Right cardiac atrium (tissue), 5 donors: ENCODE data around the gene TRIM40. TPM values are rescaled to one million over a fixed set of nuclear protein-coding genes. Genes with fewer than 3 reads are reported as not detected.

Experiments
- ATAC-seq, 2 donors: fragments of 200-7000 bp; cut with Tn5 transposase; one replicate each; pipeline versions ENCODE4 v1.8.0 to v1.9.1; 2020; ENCODE audit warnings: moderate library complexity in 2 of 2, mild to moderate bottlenecking in 1 of 2
- DNase-seq, 3 donors: peaks; one replicate each; pipeline ENCODE4 v3.0.0-alpha.2; 2020
- H3K27ac ChIP-seq: one replicate; pipeline ENCODE4 v1.5.1; 2013; ENCODE audit warnings: mild to moderate bottlenecking, low read length, control low read depth, moderate library complexity
- H3K27me3 ChIP-seq: one replicate; pipeline ENCODE4 v1.6.1; 2013; ENCODE audit not compliant: control insufficient read depth, insufficient read depth
- H3K4me1 ChIP-seq: one replicate; pipeline ENCODE4 v1.6.1; 2013; ENCODE audit warnings: low read length; ENCODE audit not compliant: control insufficient read depth, insufficient read depth
- H3K4me3 ChIP-seq: one replicate; pipeline ENCODE4 v1.5.1; 2013; ENCODE audit warnings: low read length, control low read depth
- H3K9me3 ChIP-seq: one replicate; pipeline ENCODE4 v1.6.1; 2013; ENCODE audit warnings: low read length; ENCODE audit not compliant: control insufficient read depth
- WGBS: extraction: QIAGEN DNeasy Blood & Tissue Kit; methylation state at CpG from one replicate; pipeline ENCODE4 v1.1.7; 2013; 5-methylcytosine and 5-hydroxymethylcytosine counted together
- intact Hi-C, 4 donors: fragments of 100-400 bp; cut with DNase I; formaldehyde crosslinking; loops; one replicate each; pipeline versions ENCODE4 v1.11.0 to v1.14.0; 2022 to 2023
- polyA plus RNA-seq: library from polyadenylated mRNA; stranded (reverse); fragments of 200-250 nt; gene quantifications from one replicate; pipeline ENCODE4 v1.2.3, GENCODE V29; 2013
- total RNA-seq, 4 donors: library from RNA; stranded (reverse); fragmentation: NEBNext Ultra II Directional; extraction: Animal tissue kit (Norgen Biotek cat#: 25700); gene quantifications; one replicate each; pipeline ENCODE4 v1.2.1, GENCODE V29; 2021
- donor health status: healthy with polysubstance abuse.
- donor health status: DM: no; HTN: yes; CAD: no.
- donor health status: DM: no; HTN: no; CAD: no.
- donor health status: DM: no; HTN: yes; CAD: no; lungs with severe emphysema.
- donor health status: DM: yes; HTN: yes; CAD: no.

TRIM40 gene
- total and polyA plus RNA-seq, 5 donors = not detected

GRCh38 chr6:30168741-30169140, 32.8 kb downstream of the TRIM40 start:
- H3K4me3 ChIP-seq = no peak overlapping the region
- WGBS = 43% methylated on average over 1 of the region's 1 CpG
- intact Hi-C loops = no loop called here
- H3K9me3 ChIP-seq = no peaks in the 10 kb centered on the region
- H3K27me3 ChIP-seq = no peaks in the 10 kb centered on the region
- no peak overlapping the region for H3K27ac ChIP-seq
- ATAC-seq = no peak
- no peak for DNase-seq
- no peaks in the 10 kb centered on the region for H3K4me1 ChIP-seq

- ATAC-seq = peak; percentile 72 to 79
- no peak overlapping the region for H3K4me3 ChIP-seq
- no peaks in the 10 kb centered on the region for H3K4me1 ChIP-seq
- intact Hi-C loops = no loop called here
- no peak overlapping the region for H3K27ac ChIP-seq
- no peaks in the 10 kb centered on the region for H3K27me3 ChIP-seq
- no peaks in the 10 kb centered on the region for H3K9me3 ChIP-seq
- 25% methylated on average over 7 of the region's 7 CpGs for WGBS
- DNase-seq = no peak
These were observed 34.0 kb downstream of the TRIM40 start for GRCh38 chr6:30169658-30170614.

DNA sequence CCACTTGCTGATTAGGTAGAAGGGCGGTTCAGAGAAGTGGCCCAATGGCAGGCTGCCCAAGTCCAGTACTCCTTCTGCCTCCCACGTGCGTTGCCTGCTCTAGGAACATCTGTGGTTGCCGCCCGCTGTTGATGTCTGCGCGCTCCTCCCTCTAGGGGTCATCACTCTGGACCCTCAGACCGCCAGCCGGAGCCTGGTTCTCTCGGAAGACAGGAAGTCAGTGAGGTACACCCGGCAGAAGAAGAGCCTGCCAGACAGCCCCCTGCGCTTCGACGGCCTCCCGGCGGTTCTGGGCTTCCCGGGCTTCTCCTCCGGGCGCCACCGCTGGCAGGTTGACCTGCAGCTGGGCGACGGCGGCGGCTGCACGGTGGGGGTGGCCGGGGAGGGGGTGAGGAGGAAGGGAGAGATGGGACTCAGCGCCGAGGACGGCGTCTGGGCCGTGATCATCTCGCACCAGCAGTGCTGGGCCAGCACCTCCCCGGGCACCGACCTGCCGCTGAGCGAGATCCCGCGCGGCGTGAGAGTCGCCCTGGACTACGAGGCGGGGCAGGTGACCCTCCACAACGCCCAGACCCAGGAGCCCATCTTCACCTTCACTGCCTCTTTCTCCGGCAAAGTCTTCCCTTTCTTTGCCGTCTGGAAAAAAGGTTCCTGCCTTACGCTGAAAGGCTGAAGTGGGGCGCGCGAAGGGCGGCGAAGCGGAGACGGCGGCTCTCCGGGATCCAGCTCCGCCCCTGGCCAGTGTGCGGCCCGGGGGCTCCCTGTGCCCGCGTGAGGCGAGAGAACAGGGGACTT, 35.9 kb downstream of the TRIM40 start:
- Histone ChIP-seq H3K4me3 (no peak overlapping the region), H3K4me1 (no peaks in the 10 kb centered on the region), H3K9me3 (no peaks in the 10 kb centered on the region), H3K27me3 (no peaks in the 10 kb centered on the region), H3K27ac (no peak overlapping the region)
- 4% methylated on average over 62 of the region's 62 CpGs for WGBS
- intact Hi-C loops = no loop called here
- no peak for DNase-seq
- ATAC-seq = peak; percentile 41 to 56

DNA sequence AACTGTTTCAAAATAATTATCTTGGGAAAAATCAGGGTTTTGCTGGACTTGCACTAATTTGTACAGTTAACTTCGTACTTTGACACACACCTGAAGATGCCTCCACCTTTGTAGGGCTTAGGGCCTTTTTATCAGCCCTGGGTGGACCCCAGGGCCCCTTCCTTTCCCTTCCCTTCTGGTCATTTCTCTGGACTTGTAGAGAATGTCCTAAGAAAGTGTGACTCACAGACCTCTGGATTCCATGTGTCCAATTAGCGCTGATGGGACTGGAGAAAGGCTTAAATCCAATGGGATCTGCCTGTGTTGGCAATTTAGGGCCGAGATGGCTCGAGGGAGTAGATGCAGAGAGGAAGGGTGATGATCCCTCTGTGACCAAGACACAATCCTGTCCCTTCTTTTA, 36.7 kb downstream of the TRIM40 start:
- intact Hi-C loops = no loop called here
- no peaks in the 10 kb centered on the region for H3K4me1 ChIP-seq
- H3K4me3 ChIP-seq = no peak overlapping the region
- H3K27ac ChIP-seq = no peak overlapping the region
- WGBS = 86% methylated on average over 4 of the region's 4 CpGs
- no peaks in the 10 kb centered on the region for H3K27me3 ChIP-seq
- ATAC-seq = no peak
- H3K9me3 ChIP-seq = no peaks in the 10 kb centered on the region
- no peak for DNase-seq

- ATAC-seq (no peak), DNase-seq (no peak)
- WGBS = 82% methylated on average over 2 of the region's 2 CpGs
- Histone ChIP-seq H3K27ac (no peak overlapping the region), H3K4me1 (no peaks in the 10 kb centered on the region), H3K4me3 (no peak overlapping the region), H3K27me3 (no peaks in the 10 kb centered on the region), H3K9me3 (no peaks in the 10 kb centered on the region)
- intact Hi-C loops = no loop called here
These were observed 39.8 kb downstream of the TRIM40 start for GRCh38 chr6:30175765-30176164.

DNA sequence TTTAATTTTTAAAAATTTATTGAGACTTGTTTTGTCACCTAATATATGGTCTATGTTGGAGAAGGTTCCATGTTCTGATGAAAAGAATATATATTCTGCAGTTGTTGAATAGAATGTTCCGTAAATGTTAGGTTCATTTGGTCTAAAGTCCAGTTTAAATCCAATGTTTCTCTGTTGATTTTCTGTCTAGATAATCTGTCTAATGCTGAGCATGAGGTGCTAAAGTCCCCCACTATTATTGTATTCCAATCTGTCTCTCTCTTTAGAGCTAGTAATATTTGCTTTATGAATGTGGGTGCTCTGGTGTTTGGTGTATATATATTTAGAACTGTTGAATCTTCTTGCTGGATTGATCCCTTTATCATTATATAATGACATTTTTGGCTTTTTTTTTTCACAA, 42.9 kb downstream of the TRIM40 start:
- Histone ChIP-seq H3K27me3 (no peaks in the 10 kb centered on the region), H3K4me3 (no peak overlapping the region), H3K4me1 (no peaks in the 10 kb centered on the region), H3K27ac (no peak overlapping the region), H3K9me3 (no peaks in the 10 kb centered on the region)
- WGBS = 0% methylated on average over 1 of the region's 1 CpG
- DNase-seq (no peak), ATAC-seq (no peak)
- intact Hi-C loops = no loop called here

GRCh38 chr6:30180145-30180544, 44.2 kb downstream of the TRIM40 start:
- Histone ChIP-seq H3K27ac (no peak overlapping the region), H3K9me3 (no peaks in the 10 kb centered on the region), H3K4me1 (no peaks in the 10 kb centered on the region), H3K27me3 (no peaks in the 10 kb centered on the region), H3K4me3 (no peak overlapping the region)
- DNase-seq (no peak), ATAC-seq (no peak)
- WGBS = 95% methylated on average over 1 of the region's 1 CpG
- intact Hi-C loops = no loop called here

DNA sequence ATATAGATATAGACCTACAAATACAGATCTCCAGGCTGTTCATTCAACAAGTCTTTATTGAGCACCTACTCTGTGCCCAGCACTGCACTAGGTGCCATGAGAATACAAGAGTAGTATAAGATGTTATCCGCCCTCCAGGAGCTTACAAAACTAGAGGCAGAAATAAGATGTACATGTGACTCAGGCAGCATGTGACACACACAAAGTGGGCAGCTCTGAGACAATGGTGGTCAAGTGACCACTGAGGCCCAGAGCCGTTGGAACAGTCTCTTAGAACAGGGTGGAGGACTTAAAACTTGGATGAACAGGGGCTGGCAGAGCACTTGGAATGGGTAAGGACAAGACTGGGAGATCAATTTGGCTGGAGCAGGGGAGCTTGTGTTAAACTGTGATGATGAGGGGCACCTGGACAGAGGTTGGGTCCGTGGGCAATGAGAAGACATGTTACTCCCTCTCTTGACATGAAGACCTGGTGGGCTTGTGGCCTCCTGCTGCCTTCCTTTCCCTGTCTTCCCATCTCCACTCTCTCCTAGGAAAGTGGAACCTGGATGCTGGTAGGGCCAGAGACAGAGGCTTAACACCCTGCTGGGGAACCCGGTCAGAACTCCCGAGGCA, 48.6 kb downstream of the TRIM40 start:
- Histone ChIP-seq H3K9me3 (no peaks in the 10 kb centered on the region), H3K4me1 (no peaks in the 10 kb centered on the region), H3K27ac (no peak overlapping the region), H3K4me3 (no peak overlapping the region), H3K27me3 (no peaks in the 10 kb centered on the region)
- 73% methylated on average over 5 of the region's 5 CpGs for WGBS
- no peak for ATAC-seq
- intact Hi-C loops = no loop called here
- no peak for DNase-seq

DNA sequence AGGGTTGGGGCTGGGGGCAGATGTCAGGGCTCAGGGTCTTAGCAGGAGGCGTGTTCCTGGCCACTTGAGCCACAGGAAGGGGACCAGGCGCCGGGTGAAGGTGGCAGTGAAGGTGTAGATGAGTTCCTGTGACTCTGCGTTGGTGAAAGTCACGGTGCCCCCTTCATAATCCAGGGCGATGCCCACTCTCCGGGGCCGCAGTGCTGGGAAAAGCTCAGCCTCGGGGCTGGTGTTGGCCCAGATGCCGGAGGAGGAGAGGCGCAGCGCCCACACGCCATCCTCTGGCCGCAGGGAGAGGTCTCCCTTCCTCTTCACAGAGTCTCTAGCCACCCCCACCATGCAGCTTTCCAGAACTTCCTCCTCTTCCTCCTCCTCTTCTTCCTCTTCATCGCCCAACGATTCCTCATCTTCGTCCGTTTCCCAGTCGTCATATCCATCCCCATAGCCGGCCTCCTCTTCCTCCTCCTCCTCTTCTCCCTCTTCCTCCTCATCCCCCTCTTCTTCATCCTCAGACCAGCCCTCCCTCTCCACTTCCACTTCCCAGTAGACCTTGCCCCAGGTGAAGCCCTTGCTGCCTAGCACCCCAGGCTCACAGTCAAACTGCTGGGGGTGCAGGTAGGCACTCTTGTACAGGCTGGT, 50.0 kb downstream of the TRIM40 start:
- peak in 1 of 2 donors; percentile 27 for ATAC-seq
- no peak for DNase-seq
- H3K4me3 ChIP-seq = no peak overlapping the region
- 90% methylated on average over 20 of the region's 20 CpGs for WGBS
- no peak overlapping the region for H3K27ac ChIP-seq
- intact Hi-C loops = no loop called here
- no peaks in the 10 kb centered on the region for H3K4me1 ChIP-seq
- H3K27me3 ChIP-seq = no peaks in the 10 kb centered on the region
- no peaks in the 10 kb centered on the region for H3K9me3 ChIP-seq

DNA sequence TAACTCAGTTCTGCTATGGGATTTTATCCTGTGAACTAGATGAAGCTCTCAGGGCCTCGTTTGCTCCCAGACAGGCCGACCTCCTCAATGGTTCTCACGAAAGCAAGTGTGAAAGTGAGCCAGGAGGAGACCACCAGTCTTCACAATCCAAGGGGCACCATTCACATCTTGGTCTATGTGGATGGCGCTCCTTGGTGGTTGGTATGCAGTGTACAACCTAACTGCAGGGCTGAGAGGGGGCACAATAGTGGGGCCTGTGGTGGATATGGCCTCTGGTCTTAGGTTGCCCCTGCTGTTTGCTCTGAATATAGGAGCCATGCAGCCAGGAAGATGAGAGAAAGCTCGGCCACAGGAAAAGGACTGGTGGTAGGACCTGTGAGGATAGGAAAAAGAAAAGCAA, 52.6 kb downstream of the TRIM40 start:
- Histone ChIP-seq H3K9me3 (no peaks in the 10 kb centered on the region), H3K27ac (no peak overlapping the region), H3K27me3 (no peaks in the 10 kb centered on the region), H3K4me3 (no peak overlapping the region), H3K4me1 (no peaks in the 10 kb centered on the region)
- intact Hi-C loops = no loop called here
- 94% methylated on average over 5 of the region's 5 CpGs for WGBS
- no peak for DNase-seq
- ATAC-seq = no peak
